ENCODE data around the gene MPHOSPH6. TPM values are rescaled to one million over a fixed set of nuclear protein-coding genes. Genes with fewer than 3 reads are reported as not detected.
"Not testable (repeated sequence)": the region's sequence is repeated elsewhere in the genome, so short reads cannot be mapped to it uniquely, and the experiment has no call there.

Gene MPHOSPH6
- total RNA-seq, 1 donor, result 32.7 TPM

GRCh38 chr16:82113741-82114140 lies 56.3 kb downstream of the MPHOSPH6 start:
- no peak for DNase-seq (ENCODE audit: low read depth)
- no peak for TF ChIP-seq CTCF (IDR thresholded peaks at IDR 0.05; ENCODE audit: insufficient read depth, low read length)
- no peak overlapping the region for H3K4me3 ChIP-seq (ENCODE audit: low read depth, low read length)

- H3K4me3 ChIP-seq (ENCODE audit: low read depth, low read length), result no peak overlapping the region
- DNase-seq (ENCODE audit: low read depth), result no peak
- no peak for TF ChIP-seq CTCF (IDR thresholded peaks at IDR 0.05; ENCODE audit: insufficient read depth, low read length)
These were observed 58.1 kb downstream of the MPHOSPH6 start for GRCh38 chr16:82111944-82112343.

GRCh38 chr16:82109266-82109665 lies 60.8 kb downstream of the MPHOSPH6 start:
- not testable (repeated sequence) for DNase-seq (ENCODE audit: low read depth); H3K4me3 ChIP-seq (ENCODE audit: low read depth, low read length)

- no peak overlapping the region for H3K4me3 ChIP-seq (ENCODE audit: low read depth, low read length)
- TF ChIP-seq CTCF (IDR thresholded peaks at IDR 0.05; ENCODE audit: insufficient read depth, low read length), result no peak
- DNase-seq (ENCODE audit: low read depth), result no peak
These were observed 61.2 kb downstream of the MPHOSPH6 start for GRCh38 chr16:82108774-82109173.

GRCh38 chr16:82108100-82108499 lies 61.9 kb downstream of the MPHOSPH6 start:
- no peak for DNase-seq (ENCODE audit: low read depth)
- TF ChIP-seq CTCF (IDR thresholded peaks at IDR 0.05; ENCODE audit: insufficient read depth, low read length), result no peak
- no peak overlapping the region for H3K4me3 ChIP-seq (ENCODE audit: low read depth, low read length)

- TF ChIP-seq CTCF (IDR thresholded peaks at IDR 0.05; ENCODE audit: insufficient read depth, low read length), result no peak
- H3K4me3 ChIP-seq (ENCODE audit: low read depth, low read length), result no peak overlapping the region
- no peak for DNase-seq (ENCODE audit: low read depth)
These were observed 64.9 kb downstream of the MPHOSPH6 start for GRCh38 chr16:82105107-82105506.

Small RNAs within 50 kb of the gene (small RNA-seq; reads per million reads assigned to genes)
- not detected for gene RN7SKP190

Other genes starting within 250 kb of the MPHOSPH6 start
- gene SDR42E1, start 158.8 kb downstream of the MPHOSPH6 start, total RNA-seq (ENCODE audit: low replicate concordance), result under 0.01 and 0.08 TPM in 2 replicates
- 0.09 TPM in 1 of 2 replicates, not detected in the other for gene HSD17B2, start 135.0 kb downstream of the MPHOSPH6 start, total RNA-seq (ENCODE audit: low replicate concordance)

All from fibroblast of the aortic adventitia (primary cell).